Astrocyte of the spinal cord (primary cell): Measurements from ENCODE around the gene RARG.

Source experiments
- DNase-seq: peaks from one replicate; pipeline ENCODE4 v3.0.0; 2011; ENCODE audit warnings: low read depth, low spot score
- H3K4me3 ChIP-seq: 2 replicates; pipeline ENCODE4 v1.5.1; 2011; ENCODE audit warnings: low read depth, mild to moderate bottlenecking, low read length, moderate library complexity
- in situ Hi-C: cut with HindIII; loops from 2 replicates; pipeline ENCODE4 v1.10.0; 2017; ENCODE audit warnings: low sequenced_read_pairs
- TF ChIP-seq, protein P1 (sequence below): IDR thresholded peaks from 2 replicates; pipeline ENCODE4 v1.5.1; 2012; ENCODE audit warnings: low read depth, mild to moderate bottlenecking, low read length, inconsistent platforms

The RARG gene

DNA sequence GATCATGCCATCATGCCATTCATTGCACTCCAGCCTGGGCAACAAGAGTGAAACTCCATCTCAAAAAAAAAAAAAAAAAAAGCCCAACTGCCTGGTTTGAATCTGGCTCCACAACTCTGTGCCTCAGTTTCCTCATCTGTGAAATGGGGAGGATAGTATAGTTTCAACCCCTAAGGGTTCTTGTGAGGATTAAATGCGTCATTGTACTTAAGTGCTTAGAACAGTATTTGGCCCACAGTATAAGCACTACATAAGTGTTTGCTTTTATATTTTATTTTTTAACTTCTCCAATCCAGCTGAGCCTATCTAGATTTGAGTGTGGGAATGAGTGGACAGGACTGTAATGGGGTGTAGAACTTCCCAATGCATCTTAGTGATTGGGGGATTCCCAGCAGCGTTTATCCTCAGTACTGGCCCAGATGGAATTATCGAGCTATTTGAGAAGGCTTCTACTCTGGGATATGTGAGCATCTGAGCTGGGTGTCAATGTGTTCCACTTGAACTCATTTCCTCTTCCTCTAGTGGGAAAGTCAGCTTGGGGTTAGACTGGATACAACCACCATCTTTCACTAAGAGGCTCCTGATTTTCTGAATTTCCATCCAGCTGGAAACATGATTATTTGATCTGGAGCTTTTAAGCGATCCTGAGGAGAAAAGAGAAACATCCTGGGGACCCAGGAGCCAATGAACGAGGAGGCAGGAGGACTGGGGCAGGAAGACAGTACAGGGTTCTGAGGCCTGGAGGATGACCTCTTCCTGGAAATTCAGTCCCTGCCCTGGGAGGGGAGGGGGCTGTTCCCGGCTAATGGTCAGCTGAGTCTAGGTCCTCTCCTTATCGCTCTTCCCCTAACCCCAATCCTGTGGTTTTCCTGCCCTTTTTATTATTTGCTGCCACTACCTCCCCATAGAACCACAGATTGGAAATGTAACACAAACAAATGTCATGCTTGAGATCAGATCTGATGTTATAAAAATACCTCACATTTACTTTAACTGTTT lies 26.8 kb upstream of the RARG start:
- TF ChIP-seq, protein P1, sequence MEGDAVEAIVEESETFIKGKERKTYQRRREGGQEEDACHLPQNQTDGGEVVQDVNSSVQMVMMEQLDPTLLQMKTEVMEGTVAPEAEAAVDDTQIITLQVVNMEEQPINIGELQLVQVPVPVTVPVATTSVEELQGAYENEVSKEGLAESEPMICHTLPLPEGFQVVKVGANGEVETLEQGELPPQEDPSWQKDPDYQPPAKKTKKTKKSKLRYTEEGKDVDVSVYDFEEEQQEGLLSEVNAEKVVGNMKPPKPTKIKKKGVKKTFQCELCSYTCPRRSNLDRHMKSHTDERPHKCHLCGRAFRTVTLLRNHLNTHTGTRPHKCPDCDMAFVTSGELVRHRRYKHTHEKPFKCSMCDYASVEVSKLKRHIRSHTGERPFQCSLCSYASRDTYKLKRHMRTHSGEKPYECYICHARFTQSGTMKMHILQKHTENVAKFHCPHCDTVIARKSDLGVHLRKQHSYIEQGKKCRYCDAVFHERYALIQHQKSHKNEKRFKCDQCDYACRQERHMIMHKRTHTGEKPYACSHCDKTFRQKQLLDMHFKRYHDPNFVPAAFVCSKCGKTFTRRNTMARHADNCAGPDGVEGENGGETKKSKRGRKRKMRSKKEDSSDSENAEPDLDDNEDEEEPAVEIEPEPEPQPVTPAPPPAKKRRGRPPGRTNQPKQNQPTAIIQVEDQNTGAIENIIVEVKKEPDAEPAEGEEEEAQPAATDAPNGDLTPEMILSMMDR: no peak
- in situ Hi-C loops: no loop called here
- H3K4me3 ChIP-seq: no peak overlapping the region
- no peak for DNase-seq

GRCh38 chr12:53255996-53256395 lies 24.0 kb upstream of the RARG start:
- TF ChIP-seq, protein P1: no peak
- DNase-seq: no peak
- in situ Hi-C loops: no loop called here
- H3K4me3 ChIP-seq: no peak overlapping the region

- DNase-seq: no peak
- H3K4me3 ChIP-seq: no peak overlapping the region
- in situ Hi-C loops: no loop called here
Observed at GRCh38 chr12:53254816-53255545, 23.0 kb upstream of the RARG start.

DNA sequence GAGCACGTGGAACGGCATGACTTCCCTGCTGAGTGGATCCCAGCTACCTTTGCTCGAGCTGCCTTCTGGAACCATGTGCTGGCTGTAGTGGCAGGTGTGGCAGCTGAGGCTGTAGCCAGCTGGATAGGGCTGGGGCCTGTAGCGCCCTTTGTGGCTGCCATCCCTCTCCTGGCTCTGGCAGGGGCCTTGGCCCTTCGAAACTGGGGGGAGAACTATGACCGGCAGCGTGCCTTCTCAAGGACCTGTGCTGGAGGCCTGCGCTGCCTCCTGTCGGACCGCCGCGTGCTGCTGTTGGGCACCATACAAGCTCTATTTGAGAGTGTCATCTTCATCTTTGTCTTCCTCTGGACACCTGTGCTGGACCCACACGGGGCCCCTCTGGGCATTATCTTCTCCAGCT lies 21.3 kb upstream of the RARG start:
- H3K4me3 ChIP-seq: no peak overlapping the region
- no peak for DNase-seq
- in situ Hi-C loops: no loop called here
- TF ChIP-seq, protein P1: no peak

More at GRCh38 chr12:53254816-53255545, 23.0 kb upstream of the RARG start:
- TF ChIP-seq, protein P1: no peak

- TF ChIP-seq, protein P1: no peak
- peak overlapping the region; percentile 86 for H3K4me3 ChIP-seq
- DNase-seq: no peak
- in situ Hi-C loops: no loop called here
Observed at GRCh38 chr12:53252349-53252916, 20.4 kb upstream of the RARG start.
